Right atrium auricular region (tissue), 2 donors: ENCODE results near the gene ANKRD33B. TPM values are rescaled to one million over a fixed set of nuclear protein-coding genes. Genes with fewer than 3 reads are reported as not detected.
A peak's percentile ranks its signal among the peaks of the same experiment; 100 is the strongest.

Experiments
- DNase-seq: peaks from one replicate; pipeline ENCODE4 v3.0.0-alpha.2; 2019; ENCODE audit warnings: low spot score
- H3K27ac ChIP-seq, 2 donors: fragments of 200-600 bp; sonication (generic); 1 replicate in 1 of 2; 2 replicates in 1 of 2; pipeline ENCODE4 v1.5.1; 2016 to 2019
- H3K27me3 ChIP-seq, 2 donors: fragments of 200-600 bp; sonication (generic); one replicate each; pipeline versions ENCODE4 v1.5.1 to v1.6.0; 2017 to 2019
- H3K36me3 ChIP-seq: fragments of 200-600 bp; sonication (generic); one replicate; pipeline ENCODE4 v1.5.1; 2016
- H3K4me1 ChIP-seq, 2 donors: fragments of 200-600 bp; sonication (generic); one replicate each; pipeline versions ENCODE4 v1.5.1 to v1.6.0; 2017 to 2019
- H3K4me3 ChIP-seq, 2 donors: fragments of 200-600 bp; sonication (generic); 1 replicate in 1 of 2; 2 replicates in 1 of 2; pipeline ENCODE4 v1.5.1; 2017 to 2019; ENCODE audit warnings: mild to moderate bottlenecking in 1 of 2, moderate library complexity in 1 of 2
- H3K9me3 ChIP-seq, 2 donors: fragments of 200-600 bp; sonication (generic); one replicate each; pipeline ENCODE4 v1.5.1; 2019
- CTCF ChIP-seq, 2 donors: fragments of 200-600 bp; sonication (generic); IDR thresholded peaks; one replicate each; pipeline ENCODE4 v1.5.1; 2019; ENCODE audit warnings: antibody characterized with exemption in 2 of 2
- total RNA-seq, 2 donors: library from RNA; depleted of rRNA; stranded (reverse); fragments of >200 nt; gene quantifications; one replicate each; pipeline ENCODE4 v1.1.0, GENCODE V29; 2016

ANKRD33B gene
- total RNA-seq, 2 donors from 2014 or later = 1.2 to 4.7 TPM

GRCh38 chr5:10594591-10595210, 30.8 kb downstream of the ANKRD33B start:
- TF ChIP-seq CTCF (IDR thresholded peaks at IDR 0.05) = no peak
- Histone ChIP-seq H3K4me3 (no peak overlapping the region), H3K27ac (peak overlapping the region; percentile 71 to 79), H3K4me1 (peaks cover 0 to 28% of the 10 kb centered on the region in 2 donors), H3K9me3 (peaks cover 0 to 6% of the 10 kb centered on the region in 2 donors), H3K27me3 (no peaks in the 10 kb centered on the region), H3K36me3 (no peaks in the 10 kb centered on the region)
- DNase-seq = peak; percentile 43

- Histone ChIP-seq H3K4me3 (peak overlapping the region in 1 of 2 donors; percentile 15), H3K36me3 (no peaks in the 10 kb centered on the region), H3K9me3 (peaks cover 0 to 6% of the 10 kb centered on the region in 2 donors), H3K27ac (peak overlapping the region; percentile 71 to 79), H3K27me3 (no peaks in the 10 kb centered on the region), H3K4me1 (peaks cover 0 to 24% of the 10 kb centered on the region in 2 donors)
- peak; percentile 57 for DNase-seq
- no peak for TF ChIP-seq CTCF (IDR thresholded peaks at IDR 0.05)
Observed at GRCh38 chr5:10595293-10595671, 31.4 kb downstream of the ANKRD33B start.

GRCh38 chr5:10595672-10596309, 31.9 kb downstream of the ANKRD33B start:
- DNase-seq = peak; percentile 72
- peaks cover 0 to 6% of the 10 kb centered on the region in 2 donors for H3K9me3 ChIP-seq
- no peaks in the 10 kb centered on the region for H3K27me3 ChIP-seq
- TF ChIP-seq CTCF (IDR thresholded peaks at IDR 0.05) = no peak
- H3K36me3 ChIP-seq = no peaks in the 10 kb centered on the region
- peak overlapping the region in 1 of 2 donors; percentile 15 for H3K4me3 ChIP-seq
- peak overlapping the region; percentile 71 to 79 for H3K27ac ChIP-seq
- peaks cover 0 to 22% of the 10 kb centered on the region in 2 donors for H3K4me1 ChIP-seq

- Histone ChIP-seq H3K27ac (peak overlapping the region; percentile 71 to 79), H3K4me1 (peaks cover 0 to 27% of the 10 kb centered on the region in 2 donors), H3K27me3 (no peaks in the 10 kb centered on the region), H3K4me3 (no peak overlapping the region), H3K9me3 (peaks cover 0 to 6% of the 10 kb centered on the region in 2 donors), H3K36me3 (no peaks in the 10 kb centered on the region)
- no peak for TF ChIP-seq CTCF (IDR thresholded peaks at IDR 0.05)
- DNase-seq = peak; percentile 32
Observed at GRCh38 chr5:10596310-10596703, 32.4 kb downstream of the ANKRD33B start.

GRCh38 chr5:10596886-10597451, 33.1 kb downstream of the ANKRD33B start:
- no peak for TF ChIP-seq CTCF (IDR thresholded peaks at IDR 0.05)
- Histone ChIP-seq H3K27ac (peak overlapping the region in 1 of 2 donors; percentile 79), H3K4me1 (peaks cover 2 to 34% of the 10 kb centered on the region in 2 donors)

More at GRCh38 chr5:10596886-10597451, 33.1 kb downstream of the ANKRD33B start:
- DNase-seq = no peak
- Histone ChIP-seq H3K36me3 (no peaks in the 10 kb centered on the region), H3K4me3 (no peak overlapping the region), H3K9me3 (peaks cover 0 to 6% of the 10 kb centered on the region in 2 donors), H3K27me3 (no peaks in the 10 kb centered on the region)
